Subcutaneous adipose tissue (tissue), 4 donors: ENCODE measurements around the gene ADIPOR2. TPM values are rescaled to one million over a fixed set of nuclear protein-coding genes. Genes with fewer than 3 reads are reported as not detected.

Experiments
- total RNA-seq, 4 donors: library from RNA; depleted of rRNA; stranded (reverse); fragments of >200 nt; gene quantifications; one replicate each; pipeline ENCODE4 v1.1.0, GENCODE V29; 2016
- TF ChIP-seq, protein P1 (sequence below): fragments of 450-650 bp; IDR thresholded peaks from one replicate; pipeline ENCODE4 v1.5.1; 2016; ENCODE audit warnings: low read depth, mild to moderate bottlenecking, control low read depth, antibody characterized with exemption, moderate library complexity

ADIPOR2 gene
- total RNA-seq, 4 donors from 2014 or later, result 69.4 to 122 (median 108) TPM

DNA sequence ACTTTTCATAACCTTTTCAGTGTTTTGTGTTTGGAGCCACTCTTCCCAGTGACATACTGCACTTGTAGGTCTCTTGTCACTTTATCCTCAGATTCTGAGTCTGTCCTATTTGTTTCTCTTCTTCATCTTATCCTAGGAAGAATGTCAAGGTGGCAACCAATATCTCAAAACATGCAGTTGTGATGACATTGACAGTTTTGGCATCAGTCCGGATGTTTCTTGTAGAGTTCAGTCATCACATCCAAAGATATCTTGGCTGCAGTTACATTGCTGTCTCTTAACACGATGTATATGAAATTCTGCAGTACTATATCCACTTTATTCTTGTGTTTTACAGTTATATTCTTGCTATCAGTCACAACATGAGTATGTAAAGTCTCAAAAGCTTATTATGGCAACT, 6.4 kb downstream of the ADIPOR2 start:
- TF ChIP-seq, protein P1, sequence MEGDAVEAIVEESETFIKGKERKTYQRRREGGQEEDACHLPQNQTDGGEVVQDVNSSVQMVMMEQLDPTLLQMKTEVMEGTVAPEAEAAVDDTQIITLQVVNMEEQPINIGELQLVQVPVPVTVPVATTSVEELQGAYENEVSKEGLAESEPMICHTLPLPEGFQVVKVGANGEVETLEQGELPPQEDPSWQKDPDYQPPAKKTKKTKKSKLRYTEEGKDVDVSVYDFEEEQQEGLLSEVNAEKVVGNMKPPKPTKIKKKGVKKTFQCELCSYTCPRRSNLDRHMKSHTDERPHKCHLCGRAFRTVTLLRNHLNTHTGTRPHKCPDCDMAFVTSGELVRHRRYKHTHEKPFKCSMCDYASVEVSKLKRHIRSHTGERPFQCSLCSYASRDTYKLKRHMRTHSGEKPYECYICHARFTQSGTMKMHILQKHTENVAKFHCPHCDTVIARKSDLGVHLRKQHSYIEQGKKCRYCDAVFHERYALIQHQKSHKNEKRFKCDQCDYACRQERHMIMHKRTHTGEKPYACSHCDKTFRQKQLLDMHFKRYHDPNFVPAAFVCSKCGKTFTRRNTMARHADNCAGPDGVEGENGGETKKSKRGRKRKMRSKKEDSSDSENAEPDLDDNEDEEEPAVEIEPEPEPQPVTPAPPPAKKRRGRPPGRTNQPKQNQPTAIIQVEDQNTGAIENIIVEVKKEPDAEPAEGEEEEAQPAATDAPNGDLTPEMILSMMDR, result no peak

DNA sequence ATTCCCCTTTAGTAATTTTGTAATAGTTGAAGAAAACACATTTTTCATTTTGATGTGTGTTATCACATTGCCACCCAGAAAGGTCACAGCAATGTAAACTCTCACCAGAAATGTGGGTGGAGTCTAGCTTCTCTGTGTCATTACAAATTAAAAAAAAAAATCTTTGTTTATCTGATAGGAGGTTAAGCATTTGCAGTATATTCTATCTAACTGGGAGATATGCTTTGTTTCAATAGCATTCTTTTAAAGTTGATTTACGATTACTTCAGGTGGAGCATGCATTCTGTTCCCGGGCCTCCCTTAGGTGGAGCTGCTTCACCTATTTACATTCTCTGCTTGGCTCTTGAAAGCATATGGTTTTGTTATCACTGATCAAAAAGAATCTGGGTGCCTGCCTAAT, 7.8 kb downstream of the ADIPOR2 start:
- TF ChIP-seq, protein P1, result no peak

DNA sequence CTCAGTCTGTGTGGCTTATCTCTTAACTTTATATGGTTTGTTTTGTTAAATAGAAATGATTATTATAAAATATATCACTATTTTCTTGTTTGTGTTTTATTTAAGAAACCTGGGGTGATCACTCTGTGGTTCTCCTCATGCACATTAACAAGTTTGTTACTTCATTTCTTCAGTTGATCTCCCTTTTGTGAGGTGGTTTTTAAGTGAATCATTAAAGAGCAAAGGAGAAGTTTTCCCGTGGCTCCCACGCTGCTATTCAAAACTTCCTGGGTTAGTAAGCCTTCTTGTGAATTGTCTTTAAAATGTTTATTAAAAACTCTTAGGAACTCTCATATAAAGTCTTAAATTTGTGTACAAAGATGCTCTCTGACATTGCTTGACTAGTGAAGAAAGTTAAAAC, 11.8 kb downstream of the ADIPOR2 start:
- TF ChIP-seq, protein P1, result no peak

DNA sequence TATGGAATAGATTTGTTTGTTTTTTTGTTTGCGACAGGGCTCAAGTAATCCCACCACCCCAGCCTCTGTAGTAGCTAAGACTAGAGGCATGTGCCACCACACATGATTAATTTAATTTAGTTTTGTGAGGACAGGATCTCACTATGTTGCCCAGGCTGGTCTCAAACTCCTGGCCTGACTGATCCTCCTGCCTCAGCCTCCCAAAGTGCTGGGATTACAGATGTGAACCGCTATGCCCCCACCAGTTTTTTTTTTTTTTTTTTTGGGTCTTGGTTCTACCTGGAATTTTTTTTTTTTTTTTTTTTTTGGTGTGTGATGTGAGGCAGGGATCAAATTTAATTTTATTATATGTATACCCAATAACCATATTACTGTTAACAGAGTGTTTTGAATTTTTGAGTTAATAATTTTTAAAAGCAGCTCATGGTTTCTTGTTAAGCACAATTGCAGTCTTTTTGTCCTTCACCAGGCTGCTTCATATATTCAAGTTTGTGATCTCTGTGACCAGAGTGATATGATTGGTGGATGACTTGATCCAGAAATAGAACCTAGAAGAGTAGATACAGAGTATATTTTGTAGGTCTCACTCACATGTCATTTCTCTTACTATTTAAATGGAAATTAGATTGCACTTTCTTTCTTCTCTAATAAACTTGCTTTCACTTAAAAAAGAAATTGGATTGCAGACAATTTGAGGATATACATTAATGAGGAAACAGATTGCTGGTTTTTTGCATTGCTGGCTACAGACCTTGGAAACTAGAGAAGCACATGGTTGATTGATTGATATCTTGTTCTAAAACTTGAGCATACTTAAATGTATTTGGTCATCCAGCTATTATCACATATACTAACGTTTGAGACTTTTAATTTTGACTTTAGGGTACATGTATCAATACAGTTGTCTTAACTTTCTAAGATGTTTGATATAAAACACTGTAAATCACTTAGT, 13.2 kb downstream of the ADIPOR2 start:
- TF ChIP-seq, protein P1, result no peak

DNA sequence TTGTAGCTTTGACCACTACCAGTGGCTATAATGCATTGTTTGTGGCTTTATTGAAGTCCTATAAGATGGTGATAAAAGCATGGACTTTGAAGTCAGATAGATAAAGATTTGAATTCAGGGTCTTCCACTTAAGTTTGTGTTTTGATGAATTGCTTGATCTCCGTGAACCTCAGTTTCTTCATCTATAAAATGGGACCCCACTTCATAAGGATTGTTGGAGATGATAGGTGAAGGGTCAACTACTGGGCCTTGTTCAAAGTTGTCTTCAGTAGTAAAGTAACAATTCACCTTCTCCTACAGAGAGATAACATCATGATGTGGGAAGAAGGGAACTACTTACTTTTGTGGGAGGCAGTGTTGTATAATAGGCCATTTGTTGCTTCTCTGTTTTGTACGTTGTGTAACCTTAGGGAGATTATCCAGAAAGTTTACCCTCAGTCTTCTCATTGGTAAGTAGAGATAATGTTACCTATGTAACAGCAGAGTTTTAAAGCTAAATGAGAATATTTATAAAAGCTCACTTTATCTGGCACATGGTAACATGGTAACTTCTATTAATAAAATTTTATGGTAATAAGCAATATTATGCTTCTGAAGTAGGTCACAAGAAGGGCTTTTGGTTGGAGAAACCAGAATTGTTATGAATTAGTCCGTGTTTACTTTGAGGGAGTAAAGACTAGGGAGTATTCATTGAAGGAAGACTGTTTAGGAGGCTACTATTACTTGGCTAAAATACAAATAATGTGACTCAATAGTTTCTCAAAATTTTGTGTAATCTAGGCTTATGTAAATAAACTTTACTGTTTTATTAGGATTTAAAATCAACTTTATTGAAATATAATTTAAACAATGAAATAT, 15.1 kb downstream of the ADIPOR2 start:
- TF ChIP-seq, protein P1, result no peak

DNA sequence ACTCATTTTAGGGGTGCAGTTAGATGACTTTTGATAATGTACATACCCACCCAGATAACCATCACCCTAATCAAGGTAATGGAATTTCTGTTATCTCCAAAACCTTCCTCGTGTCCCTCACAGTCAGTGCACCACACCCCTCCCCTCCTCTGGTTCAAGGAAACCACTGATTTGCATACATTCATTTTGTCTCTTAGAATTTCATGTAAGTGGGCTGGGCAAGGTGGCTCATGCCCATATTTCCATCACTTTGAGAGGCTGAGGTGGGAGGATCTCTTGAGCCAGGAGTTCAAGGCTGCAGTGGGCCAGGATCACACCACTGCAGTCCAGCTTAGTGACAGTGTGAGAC, 15.7 kb downstream of the ADIPOR2 start:
- TF ChIP-seq, protein P1, result no peak

DNA sequence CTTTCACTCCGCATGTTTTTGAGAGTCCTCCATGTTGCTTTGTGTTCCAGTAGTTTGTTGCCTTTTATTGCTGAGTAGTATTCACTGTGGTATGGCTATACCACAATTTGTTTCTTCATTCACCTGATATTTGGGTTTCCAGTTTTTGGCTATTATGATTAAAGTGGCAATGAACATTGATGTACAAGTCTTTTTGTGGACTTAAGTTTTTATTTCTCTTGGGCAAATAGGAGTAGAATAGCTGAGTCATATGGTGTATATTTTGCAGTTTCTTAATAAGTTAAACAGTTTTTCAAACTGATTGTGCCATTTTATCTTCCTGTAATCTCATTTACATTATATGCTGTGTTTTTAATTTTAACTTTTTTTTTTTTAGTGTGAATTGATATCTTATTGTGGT, 16.2 kb downstream of the ADIPOR2 start:
- TF ChIP-seq, protein P1, result no peak
